DMS79 (cell line): Measurements from ENCODE around the gene NUAK1.

Experiments used
- DNase-seq: peaks from one replicate; lab custom pipeline; 2025; lab: John Stamatoyannopoulos, UW

The NUAK1 gene

GRCh38 chr12:106109168-106109910, 29.4 kb downstream of the NUAK1 start:
- no peak for DNase-seq

GRCh38 chr12:106108185-106108835, 30.4 kb downstream of the NUAK1 start:
- DNase-seq, result no peak

- DNase-seq, result no peak
Observed at GRCh38 chr12:106107566-106107965, 31.2 kb downstream of the NUAK1 start.

GRCh38 chr12:106106892-106107291, 31.9 kb downstream of the NUAK1 start:
- DNase-seq, result peak; percentile 33

- peak; percentile 69 for DNase-seq
Observed at GRCh38 chr12:106106061-106106566, 32.6 kb downstream of the NUAK1 start.

- no peak for DNase-seq
Observed at GRCh38 chr12:106101803-106102202, 37.0 kb downstream of the NUAK1 start.

- DNase-seq, result no peak
Observed at GRCh38 chr12:106098691-106099200, 40.0 kb downstream of the NUAK1 start.

- DNase-seq, result no peak
Observed at GRCh38 chr12:106097011-106097410, 41.7 kb downstream of the NUAK1 start.

- DNase-seq, result no peak
Observed at GRCh38 chr12:106096376-106096775, 42.4 kb downstream of the NUAK1 start.

- DNase-seq, result no peak
Observed at GRCh38 chr12:106094304-106094703, 44.5 kb downstream of the NUAK1 start.

- DNase-seq, result no peak
Observed at GRCh38 chr12:106093246-106093645, 45.5 kb downstream of the NUAK1 start.

GRCh38 chr12:106091446-106091820, 47.3 kb downstream of the NUAK1 start:
- no peak for DNase-seq

- DNase-seq, result no peak
Observed at GRCh38 chr12:106090591-106091445, 47.9 kb downstream of the NUAK1 start.

GRCh38 chr12:106089935-106090334, 48.8 kb downstream of the NUAK1 start:
- DNase-seq, result no peak

GRCh38 chr12:106088811-106089485, 49.8 kb downstream of the NUAK1 start:
- no peak for DNase-seq

- no peak for DNase-seq
Observed at GRCh38 chr12:106088246-106088808, 50.4 kb downstream of the NUAK1 start.

- DNase-seq, result no peak
Observed at GRCh38 chr12:106086696-106087095, 52.1 kb downstream of the NUAK1 start.

- no peak for DNase-seq
Observed at GRCh38 chr12:106085213-106085612, 53.5 kb downstream of the NUAK1 start.

- DNase-seq, result no peak
Observed at GRCh38 chr12:106084759-106085158, 54.0 kb downstream of the NUAK1 start.

- no peak for DNase-seq
Observed at GRCh38 chr12:106084014-106084671, 54.6 kb downstream of the NUAK1 start.
